Fibroblast of lung (primary cell): Measurements from ENCODE around the gene ANKRD34C.

Experiments
- CTCF ChIP-seq, 2 donors: IDR thresholded peaks in 1 of 2; conservative IDR thresholded peaks in 1 of 2; 1 replicate in 1 of 2; 2 replicates in 1 of 2; pipeline ENCODE4 v1.5.1; 2011 to 2012; ENCODE audit warnings: low read length in 2 of 2, control low read depth in 1 of 2, inconsistent platforms in 1 of 2, low read depth in 1 of 2, mild to moderate bottlenecking in 1 of 2
- EZH2 ChIP-seq: IDR thresholded peaks from 2 replicates; pipeline ENCODE4 v1.5.1; 2012; ENCODE audit warnings: low read length, control low read depth, mild to moderate bottlenecking; ENCODE audit errors: missing control alignments

- no peak for TF ChIP-seq CTCF (conservative IDR thresholded peaks at IDR 0.05 in 1 of 2, IDR thresholded peaks at IDR 0.05 in 1 of 2; ENCODE audit: low read depth in 1 of 2, low read length in 2 of 2)
- no peak for TF ChIP-seq EZH2
These were observed 46.7 kb downstream of the ANKRD34C start for GRCh38 chr15:79329171-79329611.
